K562 (cell line): ENCODE results near the gene GPRIN3. TPM values are rescaled to one million over a fixed set of nuclear protein-coding genes. Genes with fewer than 3 reads are reported as not detected.

Experiments
- ATAC-seq: fragments of 200-7000 bp; cut with Tn5 transposase; 3 replicates; pipeline ENCODE4 v1.9.1; 2020; ENCODE audit warnings: moderate library complexity
- BruUV-seq: library from RNA; stranded (reverse); fragments of 400-500 nt; replicated peaks from 2 replicates; lab custom pipeline; 2021; lab: Mats Ljungman, UMichigan
- CTCF ChIA-PET: fragments of 300-600 bp; formaldehyde crosslinking; extraction: SDS; loops from one replicate; lab custom pipeline; 2021; ENCODE audit warnings: low intra/inter-chr PET ratio; lab: Yijun Ruan, JAX
- POLR2A ChIA-PET: fragments of 300-600, 350-650 bp; sonication (Branson Sonifier 250); formaldehyde crosslinking; extraction: SDS; loops from one replicate; lab custom pipeline; 2021; ENCODE audit warnings: antibody characterized with exemption, inconsistent platforms; lab: Yijun Ruan, JAX
- DNase-seq, 4 experiments: peaks; one replicate each; pipeline versions ENCODE4 v3.0.0 to v3.0.0-alpha.2; 2011 to 2018; ENCODE audit warnings: low spot score in 3 of 4, mixed read lengths in 3 of 4; ENCODE audit errors: extremely low read depth in 1 of 4
- FAIRE-seq: peaks from 2 replicates; lab custom pipeline; 2011; peaks lifted over from hg19 to GRCh38; lab: Jason Lieb, UNC
- H2AFZ ChIP-seq: 2 replicates; pipeline ENCODE4 v1.6.0; 2011; ENCODE audit warnings: low read depth, low read length, control low read depth, inconsistent platforms
- H3K27ac ChIP-seq: fragments of 200-600 bp; 3 replicates; pipeline ENCODE4 v1.8.0; 2011; ENCODE audit warnings: low read depth, mild to moderate bottlenecking, control low read depth, inconsistent platforms, low read length, moderate library complexity, mixed read lengths; ENCODE audit errors: extremely low read depth
- H3K27me3 ChIP-seq, 2 experiments: fragments of 300-600 bp in 1 of 2; 2 replicates in 1 of 2; 3 replicates in 1 of 2; pipeline versions ENCODE4 v1.6.0 to v1.8.0; 2011; ENCODE audit warnings: inconsistent platforms in 2 of 2, low read length in 2 of 2, mild to moderate bottlenecking in 1 of 2, mixed read lengths in 1 of 2, moderate library complexity in 1 of 2; ENCODE audit not compliant: control insufficient read depth in 2 of 2, insufficient read depth in 2 of 2
- H3K36me3 ChIP-seq: fragments of 300-600 bp; 3 replicates; pipeline ENCODE4 v1.8.0; 2011; ENCODE audit warnings: mild to moderate bottlenecking, low read length, inconsistent platforms; ENCODE audit not compliant: control insufficient read depth, insufficient read depth
- H3K4me1 ChIP-seq, 2 experiments: fragments of 200-600 bp in 1 of 2; replicated peaks in 1 of 2; 2 replicates in 1 of 2; 3 replicates in 1 of 2; pipeline versions ENCODE4 v1.5.1 to v1.8.0; 2011; ENCODE audit warnings: inconsistent platforms in 2 of 2, low read length in 2 of 2, mild to moderate bottlenecking in 1 of 2, mixed read lengths in 1 of 2, moderate library complexity in 1 of 2; ENCODE audit not compliant: control insufficient read depth in 2 of 2, insufficient read depth in 2 of 2
- H3K4me2 ChIP-seq: 2 replicates; pipeline ENCODE4 v1.6.1; 2011; ENCODE audit warnings: low read length, control low read depth, inconsistent platforms, mixed read lengths; ENCODE audit not compliant: insufficient read depth
- H3K4me3 ChIP-seq: fragments of 200-600 bp; sonication (generic), shearing (Covaris generic); 2 replicates; pipeline ENCODE4 v1.5.1; 2016; ENCODE audit warnings: control low read depth, inconsistent platforms
- H3K79me2 ChIP-seq: fragments of 200-600 bp; 3 replicates; pipeline ENCODE4 v1.8.0; 2011; ENCODE audit warnings: low read length, inconsistent platforms; ENCODE audit not compliant: control insufficient read depth, insufficient read depth
- H3K9ac ChIP-seq, 2 experiments: 2 replicates each; pipeline versions ENCODE4 v1.6.0 to v1.6.1; 2011; ENCODE audit warnings: low read depth in 2 of 2, low read length in 2 of 2, control low read depth in 1 of 2, inconsistent platforms in 1 of 2, mild to moderate bottlenecking in 1 of 2, mixed read lengths in 1 of 2; ENCODE audit not compliant: insufficient read depth in 1 of 2
- H3K9me1 ChIP-seq: one replicate; pipeline ENCODE4 v1.6.0; 2011; ENCODE audit warnings: inconsistent platforms, mild to moderate bottlenecking, low read length, moderate library complexity; ENCODE audit not compliant: control insufficient read depth, insufficient read depth
- H3K9me3 ChIP-seq: replicated peaks from 2 replicates; pipeline ENCODE4 v1.5.1; 2011; ENCODE audit warnings: low read depth, low read length, inconsistent platforms; ENCODE audit not compliant: control insufficient read depth, insufficient read depth
- H4K20me1 ChIP-seq: replicated peaks from 2 replicates; pipeline ENCODE4 v1.6.1; 2011; ENCODE audit warnings: low read length, inconsistent platforms, mixed read lengths; ENCODE audit not compliant: control insufficient read depth, insufficient read depth
- CHCHD3 ChIP-seq: fragments of 250-450 bp; sonication (Bioruptor Pico); IDR thresholded peaks from 2 replicates; pipeline ENCODE4 v2.1.2; 2022; ENCODE audit warnings: mild to moderate bottlenecking
- FOXA3 ChIP-seq, 2 experiments: fragments of 450-650 bp in 1 of 2; sonication (generic) in 1 of 2; formaldehyde crosslinking; IDR thresholded peaks in 1 of 2; conservative IDR thresholded peaks in 1 of 2; 2 replicates each; pipeline versions ENCODE4 v1.4.0 to v1.8.0; 2020 to 2022; ENCODE audit warnings: mild to moderate bottlenecking in 2 of 2, missing genetic modification reagents in 1 of 2
- PRPF4 ChIP-seq: fragments of 200-400 bp; formaldehyde crosslinking; IDR thresholded peaks from one replicate; pipeline ENCODE4 v1.6.1; 2017; ENCODE audit warnings: low read length, low read depth, mild to moderate bottlenecking; ENCODE audit not compliant: insufficient read depth, poor library complexity, severe bottlenecking
- RBM17 ChIP-seq: fragments of 200-400 bp; formaldehyde crosslinking; IDR thresholded peaks from 2 replicates; pipeline ENCODE4 v1.6.1; 2017; ENCODE audit warnings: low read depth, mild to moderate bottlenecking, low read length, borderline replicate concordance
- SAFB2 ChIP-seq: fragments of 200-400 bp; formaldehyde crosslinking; IDR thresholded peaks from 2 replicates; pipeline ENCODE4 v1.6.1; 2018; ENCODE audit warnings: borderline replicate concordance, low read length, low read depth, moderate library complexity; ENCODE audit not compliant: severe bottlenecking
- SLC30A9 ChIP-seq: fragments of 250-450 bp; sonication (Bioruptor Pico); IDR thresholded peaks from 2 replicates; pipeline ENCODE4 v1.8.0; 2022; ENCODE audit warnings: mild to moderate bottlenecking, moderate library complexity
- SP1 ChIP-seq: sonication (generic); formaldehyde crosslinking; IDR thresholded peaks from 2 replicates; pipeline ENCODE4 v1.8.1; 2022; ENCODE audit warnings: mild to moderate bottlenecking, missing genetic modification reagents
- TRIM24 ChIP-seq, 2 experiments: fragments of 450-650 bp; IDR thresholded peaks; 2 replicates each; pipeline ENCODE4 v1.6.1; 2016
- YY1 ChIP-seq, 3 experiments: IDR thresholded peaks; 2 replicates each; pipeline ENCODE4 v1.6.1; 2011; ENCODE audit warnings: low read length in 2 of 3, mild to moderate bottlenecking in 2 of 3, moderate library complexity in 2 of 3, borderline replicate concordance in 1 of 3, control low read depth in 1 of 3, low read depth in 1 of 3; ENCODE audit not compliant: insufficient read depth in 3 of 3, insufficient replicate concordance in 2 of 3, control insufficient read depth in 1 of 3, insufficient read length in 1 of 3; ENCODE audit errors: extremely low read depth in 1 of 3
- ZNF184 ChIP-seq: sonication (generic); formaldehyde crosslinking; IDR thresholded peaks from 2 replicates; pipeline ENCODE4 v1.5.0; 2020; ENCODE audit warnings: missing genetic modification reagents
- ZNF324 ChIP-seq: fragments of 250-450 bp; sonication (Bioruptor Pico); IDR thresholded peaks from 2 replicates; pipeline ENCODE4 v1.4.0; 2020; ENCODE audit warnings: mild to moderate bottlenecking
- ZNF583 ChIP-seq: fragments of 250-450 bp; sonication (Bioruptor Pico); IDR thresholded peaks from 2 replicates; pipeline ENCODE4 v1.4.0; 2020
- WGBS: fragments of 100-300 bp; shearing (Covaris generic); methylation state at CpG from one replicate; pipeline ENCODE4 v1.1.6; 2016; ENCODE audit warnings: low coverage, mixed read lengths; ENCODE audit not compliant: insufficient coverage; ENCODE audit errors: missing lambda C conversion rate; 5-methylcytosine and 5-hydroxymethylcytosine counted together
- in situ Hi-C: fragments of 300-500 bp; cut with MboI; formaldehyde crosslinking; loops from 4 replicates; pipeline ENCODE4 v1.15.0; 2018; ENCODE audit warnings: inconsistent platforms, mixed read lengths
- intact Hi-C: fragments of 100-400 bp; cut with micrococcal nuclease; formaldehyde crosslinking; loops from 2 replicates; pipeline ENCODE4 v1.14.2; 2022
- polyA plus RNA-seq, 8 experiments: library from polyadenylated mRNA; depleted of rRNA in 4 of 8; stranded (reverse) in 5 of 8; unstranded in 3 of 8; fragments of >200 nt; fragmentation: Nextera tagmentation in 2 of 8; fragmentation: Illumina TruSeq in 1 of 8; extraction: Ambion mirVana in 2 of 8; extraction: Trizol in 1 of 8; gene quantifications; 2 replicates each; pipeline versions ENCODE4 v1.2.1 to v1.2.3, GENCODE V29; 2011 to 2014; ENCODE audit warnings: inconsistent platforms in 1 of 8, missing spikeins in 1 of 8
- total RNA-seq, 7 experiments: library from RNA; depleted of rRNA in 6 of 7; stranded (reverse); fragments of >200 nt in 6 of 7; fragmentation: Illumina TruSeq in 2 of 7; extraction: Trizol in 2 of 7; gene quantifications; 2 replicates each; pipeline versions ENCODE4 v1.2.1 to v1.2.3, GENCODE V29; 2011 to 2021; ENCODE audit warnings: low replicate concordance in 1 of 7

The GPRIN3 gene
- total and polyA plus RNA-seq, 9 of the 15 experiments (the other 6 are each of a cell fraction or from before 2014, with no cell fraction given): 0.02 TPM; not detected in 8

GRCh38 chr4:89300499-89300898 lies 7.1 kb downstream of the GPRIN3 start:
- Histone ChIP-seq H4K20me1 (no peaks in the 10 kb centered on the region), H3K4me3 (no peak overlapping the region), H3K79me2 (no peaks in the 10 kb centered on the region), H2AFZ (no peak overlapping the region), H3K9me1 (no peaks in the 10 kb centered on the region), H3K4me1 (no peaks in the 10 kb centered on the region), H3K36me3 (no peaks in the 10 kb centered on the region), H3K27ac (no peak overlapping the region), H3K27me3 (no peaks in the 10 kb centered on the region), H3K9me3 (no peaks in the 10 kb centered on the region), H3K9ac (no peak overlapping the region), H3K4me2 (no peak overlapping the region)
- TF ChIP-seq PRPF4: no peak
- TF ChIP-seq RBM17: no peak
- no peak for TF ChIP-seq FOXA3 (CRISPR knock-in tag; conservative IDR thresholded peaks at IDR 0.05 in 1 of 2, IDR thresholded peaks at IDR 0.05 in 1 of 2)
- TF ChIP-seq ZNF583 (CRISPR knock-in tag): no peak
- no peak for TF ChIP-seq ZNF184 (CRISPR knock-in tag)
- no peak for TF ChIP-seq CHCHD3
- no peak for TF ChIP-seq ZNF324 (CRISPR knock-in tag)
- TF ChIP-seq TRIM24 (IDR thresholded peaks at IDR 0.05): no peak
- TF ChIP-seq SAFB2: no peak
- no peak for TF ChIP-seq YY1 (IDR thresholded peaks at IDR 0.05; ENCODE audit: borderline replicate concordance in 1 of 3, control insufficient read depth in 1 of 3, extremely low read depth in 1 of 3, insufficient read depth in 3 of 3, insufficient read length in 1 of 3, insufficient replicate concordance in 2 of 3, low read depth in 1 of 3, low read length in 2 of 3)
- TF ChIP-seq SP1 (CRISPR knock-in tag): no peak
- TF ChIP-seq SLC30A9 (CRISPR knock-in tag): no peak
- intact Hi-C loops (no loop called here), in situ Hi-C loops (no loop called here)
- CTCF ChIA-PET: no interaction called here
- 0% methylated on average over 1 of the region's 1 CpG for WGBS
- no peak for DNase-seq
- no TSS peak for BruUV-seq
- POLR2A ChIA-PET: interaction anchor here (0.7 kb wide), 1 partner anchor 11 kb away, joined by 3 read pairs; no protein-coding TSS in a partner anchor
- FAIRE-seq: no peak
- no peak for ATAC-seq
